GM21528 (cell line): Measurements from ENCODE around the gene UBAP2L.
"Not testable (repeated sequence)": the region's sequence is repeated elsewhere in the genome, so short reads cannot be mapped to it uniquely, and the experiment has no call there.

Source experiments
- ATAC-seq: cut with Tn5 transposase; IDR thresholded peaks from one replicate; pipeline ENCODE4 v1.9.1; 2021; ENCODE audit warnings: mild to moderate bottlenecking, moderate library complexity; ENCODE audit not compliant: unreplicated experiment, low FRiP score

Gene UBAP2L

GRCh38 chr1:154304664-154305337, 84.0 kb downstream of the UBAP2L start:
- no peak for ATAC-seq

DNA sequence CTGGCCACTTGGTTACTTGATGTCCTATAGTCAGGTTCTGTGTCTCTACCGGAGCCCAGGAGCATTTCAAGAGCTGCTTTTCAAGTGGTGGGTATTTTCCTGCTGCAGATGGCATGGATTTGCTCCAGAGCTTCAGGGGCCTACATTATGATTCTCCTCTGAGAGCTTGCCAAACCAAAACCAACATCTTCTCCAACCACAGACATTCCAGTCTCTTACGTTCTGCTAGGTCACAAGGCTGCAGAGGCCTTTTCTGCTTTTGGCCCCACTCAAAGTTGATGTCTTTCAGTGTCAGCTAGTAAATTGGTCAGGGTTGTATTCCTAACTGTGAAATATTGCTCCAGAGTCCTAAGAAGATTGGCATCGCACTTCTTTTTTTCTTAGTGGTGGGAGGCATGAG, 85.4 kb downstream of the UBAP2L start:
- no peak for ATAC-seq

DNA sequence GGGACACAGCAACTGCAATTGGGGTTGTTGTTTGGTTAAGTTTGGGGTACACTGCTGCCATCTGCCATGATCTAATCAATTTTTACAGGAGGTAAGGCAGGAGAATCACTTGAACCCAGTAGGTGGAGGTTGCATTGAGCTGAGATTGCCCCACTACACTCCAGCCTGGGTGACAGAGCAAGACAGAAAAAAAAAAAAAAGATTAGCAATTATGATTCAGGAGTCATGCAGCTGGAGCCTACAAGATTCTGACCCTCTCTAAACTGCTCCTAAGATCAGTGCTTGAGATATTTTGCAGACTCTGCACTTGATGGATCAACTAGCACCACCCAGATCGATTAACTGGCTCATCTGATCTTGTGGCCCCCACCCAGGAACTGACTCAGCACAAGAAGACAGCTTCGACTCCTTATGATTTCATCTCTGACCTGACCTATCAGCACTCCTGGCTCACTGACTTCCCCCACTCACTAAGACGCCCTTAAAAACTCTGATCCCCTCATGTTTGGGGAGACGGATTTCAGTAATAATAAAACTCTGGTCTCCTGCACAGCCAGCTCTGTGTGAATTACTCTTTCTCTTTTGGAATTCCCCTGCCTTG, 87.0 kb downstream of the UBAP2L start:
- ATAC-seq = not testable (repeated sequence)

- not testable (repeated sequence) for ATAC-seq
Measured at GRCh38 chr1:154309136-154309535, 88.4 kb downstream of the UBAP2L start.

GRCh38 chr1:154312229-154313065, 91.7 kb downstream of the UBAP2L start:
- not testable (repeated sequence) for ATAC-seq

DNA sequence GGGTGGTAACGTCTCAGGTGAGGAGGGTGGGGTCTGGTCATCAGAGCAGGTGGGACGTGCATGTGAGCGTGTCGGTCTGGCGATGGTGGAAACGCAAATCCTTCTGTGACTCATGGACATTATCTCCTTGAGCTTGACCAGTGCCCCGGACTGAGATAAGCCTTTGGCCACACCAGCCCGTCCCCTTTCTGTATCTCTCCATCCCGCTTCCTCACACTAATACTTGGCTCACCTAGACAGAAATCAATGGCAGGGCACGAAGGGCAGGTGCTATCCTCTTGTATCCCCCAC, 92.3 kb downstream of the UBAP2L start:
- ATAC-seq = no peak

- ATAC-seq = not testable (repeated sequence)
Measured at GRCh38 chr1:154314226-154314625, 93.5 kb downstream of the UBAP2L start.

GRCh38 chr1:154316704-154317103, 95.9 kb downstream of the UBAP2L start:
- no peak for ATAC-seq

DNA sequence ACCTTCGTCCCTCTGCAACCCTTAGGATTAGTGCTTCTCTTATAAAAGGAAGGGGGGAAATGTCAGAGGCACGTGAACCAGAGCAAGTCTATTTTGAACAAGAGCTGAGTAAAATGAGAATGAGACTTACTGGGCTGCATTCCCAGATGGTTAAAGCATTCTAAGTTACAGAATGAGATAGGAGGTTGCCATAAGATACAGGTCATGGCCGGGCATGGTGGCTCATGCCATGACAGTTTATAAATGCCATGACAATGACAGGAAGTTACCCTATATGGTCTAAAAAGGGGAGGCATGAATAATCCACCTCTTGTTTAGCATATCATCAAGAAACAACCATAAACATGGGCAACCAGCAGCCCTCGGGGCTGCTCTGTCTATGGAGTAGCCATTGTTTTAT, 97.6 kb downstream of the UBAP2L start:
- no peak for ATAC-seq
